Superior temporal gyrus (tissue), 1 donor: ENCODE measurements around the gene FILIP1L.

ENCODE experiments used
- DNase-seq: peaks from one replicate; pipeline ENCODE4 v3.0.0-alpha.2; 2016; ENCODE audit errors: extremely low spot score

The FILIP1L gene

DNA sequence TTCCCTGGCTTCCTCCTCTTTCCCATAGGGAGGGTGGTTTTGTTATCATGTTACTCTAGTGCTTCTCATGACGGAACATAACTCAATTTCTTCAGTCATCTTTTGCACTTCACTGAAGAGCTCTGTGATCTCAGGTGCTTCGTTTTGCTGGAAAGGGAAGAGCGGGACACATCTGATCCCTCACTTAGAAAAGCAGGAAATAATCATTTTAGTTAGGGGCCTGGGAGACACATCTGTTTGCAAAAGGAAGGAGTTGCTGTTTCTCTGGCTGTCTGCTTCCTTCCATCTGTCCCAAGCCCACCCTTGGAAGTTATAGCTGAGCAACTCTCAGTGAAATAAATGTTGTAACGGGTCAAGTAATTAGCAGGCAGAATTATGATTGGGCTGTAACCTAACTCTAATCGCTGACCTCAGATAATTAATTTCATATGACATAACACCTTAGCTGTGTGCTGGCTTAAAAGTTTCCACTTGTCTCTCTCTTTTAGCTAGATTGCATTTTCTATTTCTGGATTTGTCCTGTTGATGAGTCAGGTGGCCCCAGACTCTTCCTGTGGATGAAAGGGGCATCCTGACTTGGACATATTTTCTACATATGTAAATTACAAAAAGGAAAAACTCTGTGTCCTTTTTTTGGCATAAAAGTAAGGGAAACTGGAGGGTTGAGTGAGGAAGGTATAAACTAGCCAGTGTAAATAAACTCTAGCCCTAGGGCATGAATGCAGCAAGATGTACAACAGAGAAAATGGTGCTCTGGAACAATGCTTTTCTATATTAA, 11.0 kb upstream of the FILIP1L start:
- no peak for DNase-seq

DNA sequence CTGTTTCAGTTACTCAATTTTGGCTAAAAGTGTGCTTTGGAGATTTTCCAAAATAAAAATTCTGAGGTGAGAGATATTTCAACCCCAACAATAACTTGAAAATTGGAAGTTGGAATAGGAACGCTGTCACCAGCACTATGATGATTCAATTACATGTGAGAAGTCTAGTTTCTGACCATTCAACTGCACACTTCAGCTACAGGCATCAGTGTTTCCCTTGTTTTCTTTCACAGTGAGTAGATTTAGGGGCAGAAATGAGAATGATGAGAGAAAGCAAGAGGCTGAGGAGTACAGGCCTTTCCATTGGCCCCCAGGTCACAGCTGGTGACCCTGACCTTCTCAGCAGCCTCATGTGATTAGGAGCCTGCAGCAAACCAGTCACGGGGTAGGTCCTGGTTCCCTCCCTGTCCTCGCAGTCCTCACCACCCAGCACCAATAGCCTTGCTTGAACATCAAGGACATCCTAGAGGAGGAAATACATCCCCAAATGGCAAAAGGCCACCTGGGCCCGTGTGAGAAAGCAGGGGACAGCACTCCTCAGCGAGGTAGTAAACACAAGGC, 10.0 kb upstream of the FILIP1L start:
- no peak for DNase-seq

DNA sequence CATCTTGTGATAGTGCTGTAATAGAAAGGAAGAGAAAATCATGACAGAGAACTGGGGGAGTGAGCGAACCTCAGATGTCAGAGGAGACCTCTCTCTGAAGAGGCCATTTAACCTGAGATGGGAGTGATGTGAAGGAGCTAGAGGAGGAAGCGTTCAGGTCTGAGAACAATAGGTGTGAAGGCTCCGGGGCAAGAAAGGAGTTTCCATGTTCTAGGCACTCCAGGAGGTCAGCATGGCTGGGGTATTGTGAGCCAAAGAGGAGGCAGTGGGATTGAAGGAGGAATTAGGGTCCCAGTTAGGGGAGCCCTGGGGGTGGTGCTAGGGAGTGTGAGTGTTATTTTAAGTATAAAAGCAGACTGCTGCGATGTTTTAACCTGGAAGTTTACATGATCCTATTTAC, 8.8 kb upstream of the FILIP1L start:
- no peak for DNase-seq

DNA sequence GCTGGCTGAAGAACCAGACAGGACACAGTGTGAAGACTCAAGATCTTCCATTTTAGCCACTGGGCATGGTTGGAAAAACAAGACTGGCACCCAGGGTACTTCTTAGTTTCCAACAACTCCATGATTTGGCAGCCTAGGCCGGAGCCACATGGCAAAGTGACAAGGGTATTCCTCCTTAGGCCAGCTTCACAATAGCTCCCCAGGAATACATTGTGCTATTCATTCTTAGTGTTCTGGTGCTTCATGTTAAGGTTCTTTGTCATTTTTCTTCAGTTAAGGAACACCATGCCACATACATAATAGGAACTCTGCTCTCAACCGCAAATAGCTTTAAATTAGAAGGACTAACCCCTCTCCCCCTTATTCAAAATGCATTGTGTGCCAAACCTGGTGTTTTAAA, 8.0 kb upstream of the FILIP1L start:
- DNase-seq: no peak

DNA sequence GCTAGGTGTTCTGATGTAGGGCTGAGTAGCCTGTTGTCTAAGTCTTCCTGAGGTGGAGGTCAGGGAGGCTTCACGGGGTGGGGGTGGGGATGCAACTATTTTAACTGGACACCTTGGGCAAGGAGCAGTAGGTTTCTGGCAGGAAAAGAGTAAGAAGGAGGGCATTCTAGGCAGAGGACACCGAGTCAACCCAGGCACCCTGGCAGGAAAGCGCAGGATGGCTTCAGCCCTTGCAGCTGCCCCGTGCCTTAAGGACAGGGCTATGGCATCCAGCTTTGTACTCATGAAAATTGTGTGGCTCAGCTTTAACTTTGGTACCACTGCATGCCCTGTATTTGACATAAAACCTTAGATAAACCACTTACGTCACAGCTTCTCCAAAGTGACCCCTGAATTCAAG, 6.4 kb upstream of the FILIP1L start:
- DNase-seq: no peak

DNA sequence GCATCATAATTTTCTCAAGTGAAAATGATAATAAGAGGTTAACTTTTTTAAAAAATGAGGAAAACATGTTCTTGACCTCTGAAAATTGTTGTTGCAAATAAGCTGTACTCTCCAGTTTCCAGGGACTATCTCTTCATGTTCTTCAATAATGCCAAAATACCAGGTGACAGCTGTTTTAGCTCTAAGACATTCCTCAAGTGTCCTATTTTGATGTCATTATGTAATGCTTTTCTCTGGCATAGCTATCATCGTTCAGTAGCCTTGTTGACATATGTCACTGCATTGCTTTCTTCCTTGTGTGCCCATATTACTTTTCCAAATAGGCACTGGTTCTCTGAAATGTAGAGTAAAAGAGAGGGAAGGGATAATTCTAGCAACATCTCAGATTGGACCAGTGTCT, 5.7 kb upstream of the FILIP1L start:
- DNase-seq: no peak

DNA sequence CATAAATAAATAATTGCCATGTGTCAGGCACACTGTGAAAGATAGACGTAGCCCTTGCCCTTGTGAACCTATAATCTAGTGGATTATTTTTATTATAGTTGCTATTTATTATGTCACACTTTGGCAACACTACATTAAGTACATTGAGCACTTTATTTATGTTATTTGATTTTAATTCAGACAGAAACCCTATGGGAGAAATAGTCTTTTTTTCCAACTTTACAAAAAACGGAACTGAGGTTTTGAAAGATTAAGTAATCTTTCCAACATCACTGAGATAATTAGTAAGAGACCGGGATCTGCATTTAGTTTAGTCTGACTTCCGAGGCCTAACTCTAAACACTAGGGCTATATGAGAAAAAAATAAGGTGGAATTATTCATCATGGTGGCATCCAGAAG, 2.8 kb upstream of the FILIP1L start:
- no peak for DNase-seq

DNA sequence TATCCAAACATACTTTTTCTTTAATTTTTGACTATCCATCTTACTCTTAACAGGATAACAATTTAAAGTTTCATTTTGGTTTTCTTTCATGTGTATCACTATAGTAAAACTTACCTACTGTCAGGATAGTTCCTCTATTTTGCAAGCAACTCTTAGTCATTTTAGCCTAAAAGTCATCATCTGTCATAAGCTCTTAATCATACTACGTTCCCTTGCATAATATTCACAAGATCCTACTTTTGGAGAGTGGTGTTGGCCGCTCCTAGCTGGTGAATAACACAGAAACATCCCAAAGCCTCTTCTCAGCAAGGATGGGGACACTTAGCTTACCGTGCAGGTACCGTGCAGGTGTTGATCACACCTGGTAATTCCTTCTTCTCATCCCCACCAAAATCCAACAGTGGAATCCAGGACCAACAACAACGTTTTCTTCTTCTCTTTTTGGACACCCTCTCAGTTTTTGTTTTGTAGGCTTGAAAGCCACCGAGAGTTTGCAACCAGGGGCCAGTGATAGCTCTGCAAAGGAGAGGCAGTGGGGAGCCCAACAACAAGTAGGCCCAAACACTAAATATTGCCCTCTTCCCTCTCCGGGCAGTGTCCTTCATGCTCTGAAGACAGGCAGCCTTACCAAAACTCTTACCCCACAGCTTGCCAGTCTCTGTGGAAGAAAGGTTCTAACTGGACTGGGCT, 433 bp downstream of the FILIP1L start:
- DNase-seq: no peak

DNA sequence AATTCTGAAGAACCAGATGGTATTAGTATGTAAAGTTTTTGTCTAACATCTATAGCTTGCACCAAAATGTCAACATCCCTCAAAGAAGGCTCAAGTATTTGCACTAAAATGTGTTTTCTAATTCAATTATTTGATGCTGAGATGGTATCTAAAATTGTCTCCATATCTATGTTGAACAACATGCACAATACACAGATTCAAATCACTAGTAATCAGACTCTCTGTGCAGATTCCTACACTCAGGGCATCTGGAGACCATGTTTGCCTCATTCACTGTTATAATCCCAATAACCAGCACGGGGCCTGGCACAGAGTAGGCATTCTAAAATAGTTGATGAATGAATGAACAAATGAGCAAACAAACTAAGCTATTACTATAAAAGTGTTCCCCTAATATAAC, 2.6 kb downstream of the FILIP1L start:
- no peak for DNase-seq

DNA sequence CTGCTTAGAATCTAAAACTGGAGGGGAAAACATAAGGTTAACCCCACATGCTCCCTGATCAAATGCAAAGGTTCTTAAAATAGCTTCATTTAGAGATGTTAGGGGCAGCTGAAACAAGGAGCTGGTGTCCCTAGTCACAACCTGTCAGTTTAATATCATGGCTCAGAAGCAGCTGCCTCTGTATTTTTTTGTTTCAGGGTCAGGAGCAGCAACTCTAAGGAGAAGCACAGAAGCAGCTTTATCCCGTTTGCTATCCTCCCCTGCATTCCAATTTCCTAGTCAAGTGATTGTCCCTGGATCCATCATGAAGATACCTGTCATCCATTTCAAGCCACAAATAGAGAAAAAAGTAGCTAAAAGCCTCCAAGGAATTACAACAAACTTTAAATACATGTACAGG, 4.1 kb downstream of the FILIP1L start:
- DNase-seq: no peak

DNA sequence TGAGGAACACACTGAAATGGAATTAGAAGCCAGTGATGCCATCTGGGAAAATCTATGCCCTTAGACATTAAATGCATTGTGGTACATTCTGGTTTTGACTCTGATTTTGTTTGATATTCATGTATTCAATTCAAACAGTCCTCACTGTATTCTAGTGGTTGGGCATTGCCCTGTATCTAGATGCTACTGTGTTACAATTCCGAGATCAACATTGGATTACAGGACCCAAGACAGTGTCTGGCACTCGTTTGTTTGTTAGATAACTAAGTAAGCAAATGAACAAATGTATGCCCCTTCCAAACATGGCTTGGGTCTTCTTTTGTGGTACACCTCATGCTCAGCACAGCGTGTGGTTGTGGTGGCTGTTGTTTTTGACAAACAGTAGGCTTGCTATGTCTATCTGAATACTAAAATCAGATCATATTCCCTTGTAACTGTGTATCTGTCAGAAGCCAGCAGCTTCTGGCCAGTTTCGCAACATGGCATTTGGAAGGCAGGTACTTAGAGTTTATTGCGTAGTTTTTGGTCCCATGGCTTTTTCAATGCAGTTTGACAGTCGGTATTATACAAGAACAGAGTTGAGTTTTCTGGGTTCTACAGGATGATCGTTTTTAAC, 5.7 kb downstream of the FILIP1L start:
- DNase-seq: no peak

DNA sequence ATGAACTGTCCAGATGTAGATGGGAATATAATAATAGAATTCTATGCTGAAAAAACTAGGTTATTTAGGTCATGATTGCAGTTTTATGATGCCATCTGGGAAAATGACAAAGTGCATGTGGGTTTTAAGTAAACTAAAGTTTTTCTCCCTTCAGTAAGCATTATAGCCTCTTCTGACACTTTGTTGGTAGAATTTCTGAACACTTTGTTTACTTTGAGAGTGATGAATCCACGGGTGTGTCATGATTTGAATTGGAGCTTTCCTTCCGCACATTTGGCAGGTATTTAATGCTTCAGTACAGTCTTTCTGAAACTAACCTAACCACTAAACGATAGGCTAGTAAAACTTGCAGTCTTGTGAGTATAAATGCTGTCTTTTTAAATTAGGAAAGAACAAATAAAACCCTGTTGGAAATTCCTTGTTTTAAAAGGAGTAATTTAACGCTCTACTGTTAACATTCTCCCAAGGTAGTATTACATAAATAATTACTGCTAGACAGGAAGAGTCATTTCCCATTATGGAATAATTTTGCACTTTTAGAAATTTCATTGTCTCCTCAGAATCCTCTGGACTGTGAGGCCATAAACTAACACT, 7.0 kb downstream of the FILIP1L start:
- no peak for DNase-seq

DNA sequence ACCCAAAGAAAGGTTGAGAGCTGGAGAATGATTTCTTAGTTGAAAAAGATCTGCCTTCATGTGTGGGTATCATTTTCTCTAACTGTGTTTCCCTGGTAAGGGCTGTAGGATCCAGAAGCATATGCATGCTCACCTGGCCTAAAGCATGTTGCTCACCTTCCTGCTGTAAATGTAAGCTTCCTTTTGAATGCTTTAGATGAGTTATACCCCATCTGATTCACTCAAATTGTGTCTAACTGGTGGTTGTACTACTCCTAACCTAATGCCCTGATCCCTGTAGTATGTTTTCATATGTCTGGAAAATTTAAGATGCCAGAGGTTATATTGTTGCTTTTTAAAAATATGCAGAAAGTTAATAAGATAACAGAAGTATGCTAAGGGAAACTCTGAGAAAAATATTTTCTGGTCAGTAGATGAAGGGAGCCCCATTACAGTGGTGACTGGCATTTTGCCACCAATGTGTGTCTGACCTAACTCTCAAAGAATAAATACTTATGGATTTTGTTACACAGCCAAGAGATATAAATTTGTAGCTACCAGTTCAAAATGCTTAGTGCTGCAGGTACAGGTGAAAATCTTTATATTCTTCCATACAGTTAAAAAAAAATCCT, 7.7 kb downstream of the FILIP1L start:
- no peak for DNase-seq

DNA sequence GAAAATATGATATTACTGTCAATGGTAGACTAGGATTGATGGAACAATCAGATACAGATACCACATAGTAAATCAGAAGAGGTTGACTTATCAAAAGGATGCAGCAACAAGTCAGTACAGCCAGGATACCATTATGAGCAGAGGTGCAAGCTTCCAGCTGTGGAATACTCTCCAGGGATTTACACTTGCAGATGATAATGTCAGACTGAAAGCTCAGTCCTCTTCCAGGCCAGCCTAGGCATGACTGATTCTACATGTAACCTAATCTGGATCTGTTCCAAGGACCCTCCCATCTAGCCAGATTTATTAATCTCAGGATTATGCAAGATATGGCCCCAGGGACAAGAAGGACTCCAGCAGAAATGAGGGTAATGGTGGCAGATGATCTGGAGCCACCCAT, 8.2 kb downstream of the FILIP1L start:
- no peak for DNase-seq

DNA sequence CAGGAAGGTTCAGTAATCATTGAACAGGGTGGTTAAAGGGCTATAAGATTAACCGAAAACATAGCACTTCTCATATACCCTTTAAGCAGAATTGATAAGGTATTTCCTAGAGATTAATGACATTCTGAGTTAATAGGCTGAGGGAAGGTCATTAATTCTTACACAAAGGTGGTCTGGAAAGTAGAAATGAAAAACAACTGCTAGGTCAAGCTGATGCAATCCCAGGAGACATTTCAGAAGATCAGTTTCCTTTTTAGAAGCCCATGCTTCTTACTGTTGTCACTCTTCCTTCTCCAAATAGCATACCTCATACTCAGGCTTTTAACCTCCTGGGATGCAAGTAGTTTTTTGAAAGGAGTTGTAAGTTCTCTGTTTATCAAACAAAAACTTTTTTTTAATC, 8.8 kb downstream of the FILIP1L start:
- no peak for DNase-seq

DNA sequence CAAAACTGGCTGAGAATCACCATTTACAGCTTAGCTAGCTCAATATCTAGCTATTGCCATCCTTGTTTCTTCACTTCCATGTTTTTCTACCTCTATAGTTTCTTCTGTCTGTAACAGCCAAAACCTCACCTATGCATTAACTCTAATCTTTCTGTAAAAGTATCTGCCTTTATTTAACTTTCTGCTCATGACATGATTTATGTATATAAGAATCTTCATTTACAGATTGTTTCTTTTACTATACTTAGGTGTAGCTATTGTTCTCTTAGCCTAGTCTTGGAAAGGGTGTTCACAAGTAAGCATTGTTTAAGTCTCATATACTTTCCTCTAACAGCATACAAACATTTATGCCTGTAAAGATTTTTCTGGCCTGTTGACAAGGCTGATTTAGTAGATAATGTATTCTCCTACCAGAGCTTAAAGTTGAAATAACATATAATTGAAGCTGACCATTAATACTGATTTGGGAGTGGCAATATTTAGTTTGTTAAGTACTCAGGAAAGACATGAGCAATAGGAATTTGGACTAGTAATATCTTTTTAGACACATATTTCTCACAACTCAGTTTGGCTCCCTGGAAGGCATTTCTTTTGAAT, 9.4 kb downstream of the FILIP1L start:
- DNase-seq: no peak

DNA sequence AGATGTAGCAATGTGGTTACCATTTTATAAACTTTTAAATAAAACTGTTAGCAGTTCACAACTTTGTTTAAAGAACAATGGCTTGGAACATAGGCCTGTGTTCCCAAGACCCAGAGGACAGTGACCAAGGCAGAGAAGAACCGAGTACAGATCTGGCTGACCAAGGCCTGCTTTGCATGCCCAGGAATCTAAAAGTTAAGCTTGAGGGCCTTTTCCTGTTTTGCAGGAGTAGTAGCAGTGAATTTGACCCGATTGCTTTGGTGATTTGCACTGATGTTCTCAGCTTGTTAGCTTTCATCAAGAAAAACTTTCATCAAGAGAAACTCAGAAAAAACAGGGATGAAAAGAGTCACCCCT, 9.9 kb downstream of the FILIP1L start:
- no peak for DNase-seq

DNA sequence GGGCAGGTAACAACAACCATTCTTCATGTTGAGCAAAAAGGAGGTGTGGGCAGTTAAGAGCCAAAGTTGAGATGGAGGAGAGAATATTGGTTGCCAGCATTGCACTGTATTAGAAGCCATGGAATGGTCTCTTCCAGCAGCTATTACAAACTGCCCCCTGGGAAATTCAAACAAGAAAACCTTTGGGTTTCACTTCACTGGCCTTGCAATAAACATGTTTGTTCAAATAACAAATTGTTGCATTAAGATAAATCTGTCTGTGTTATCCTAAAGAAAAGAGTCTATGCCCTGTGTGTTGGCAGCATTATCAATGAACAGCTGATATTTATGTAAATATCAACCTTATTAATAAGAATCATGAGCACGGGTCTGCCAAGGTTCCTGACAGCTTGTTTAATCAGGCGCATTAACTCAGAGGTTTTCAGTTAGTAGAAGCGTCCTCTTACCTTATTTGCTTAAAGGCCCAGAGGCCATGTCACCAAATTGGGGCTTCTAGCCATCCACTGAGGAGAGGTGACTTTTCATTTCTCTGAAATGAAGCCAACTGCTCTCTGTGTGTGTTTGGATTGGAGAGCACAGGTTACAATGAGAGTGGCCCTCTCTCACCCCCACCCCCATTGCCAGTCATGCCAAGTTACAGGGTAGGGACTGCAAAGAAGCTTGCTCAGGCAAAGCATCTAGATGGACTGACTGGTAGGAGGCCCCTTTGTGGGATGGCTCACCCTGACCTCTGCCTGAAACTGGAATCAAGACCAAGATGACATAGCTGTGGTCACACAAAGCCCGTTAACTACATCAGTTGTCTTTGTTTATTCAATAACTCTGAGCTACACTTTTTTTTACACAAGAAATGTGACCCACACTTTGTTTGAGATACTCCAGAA, 10.5 kb downstream of the FILIP1L start:
- no peak for DNase-seq

DNA sequence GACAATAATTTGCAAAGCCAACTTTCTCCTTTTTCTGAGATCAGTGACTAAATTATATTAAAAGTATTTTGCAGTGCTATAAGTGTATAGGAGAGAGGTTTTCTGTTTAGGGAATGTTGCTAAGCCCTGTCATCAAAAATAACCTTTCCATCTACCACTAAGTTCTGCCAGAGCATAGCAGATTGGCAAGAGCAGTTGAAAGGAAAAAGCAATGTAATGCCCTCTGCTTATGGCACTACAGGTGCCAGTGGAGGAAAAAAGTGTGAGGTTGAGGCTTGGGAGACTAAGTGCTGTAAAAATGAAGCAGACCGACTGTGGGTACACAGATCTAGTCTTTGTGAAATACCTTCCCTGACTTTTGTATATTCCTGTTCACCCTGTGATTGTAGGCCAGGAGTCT, 11.5 kb downstream of the FILIP1L start:
- no peak for DNase-seq

DNA sequence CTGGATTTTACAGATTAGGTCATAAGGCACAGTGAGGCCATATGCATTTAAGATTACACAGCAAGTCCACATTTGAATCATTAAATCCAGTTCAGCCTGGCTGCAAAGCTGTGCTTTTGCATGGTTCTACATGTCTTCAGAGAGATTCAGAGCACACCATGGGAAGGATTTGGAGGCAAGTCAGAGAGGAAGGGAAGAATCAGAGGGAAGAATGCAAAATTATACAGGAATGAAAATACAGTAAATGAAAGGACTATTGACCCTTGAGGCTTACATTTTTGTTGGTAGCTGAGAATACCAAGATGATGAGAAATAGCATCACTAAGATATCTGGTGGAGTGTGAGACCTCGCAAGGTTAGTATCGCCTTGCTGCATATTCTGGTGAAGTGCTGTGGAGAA, 13.9 kb downstream of the FILIP1L start:
- DNase-seq: no peak

DNA sequence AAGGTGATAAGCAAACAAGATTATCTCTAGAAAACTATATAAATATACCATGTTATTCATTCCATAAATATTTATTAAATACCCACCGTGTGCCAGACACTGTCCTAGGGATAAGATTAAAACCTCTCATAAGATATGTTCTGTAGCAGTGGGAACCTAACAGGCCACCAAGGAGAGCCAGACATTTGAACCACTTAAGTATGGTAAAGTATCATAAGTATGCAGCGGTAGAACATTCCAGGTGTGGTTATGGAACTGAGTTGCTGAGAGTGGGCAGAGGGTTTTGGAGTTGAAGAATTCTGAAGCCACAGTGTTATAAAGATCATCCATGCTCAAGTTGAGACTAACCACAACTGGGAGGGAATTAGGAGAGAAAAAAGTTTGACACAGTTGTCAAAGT, 14.7 kb downstream of the FILIP1L start:
- DNase-seq: no peak
